Activated T-cell treated with anti-CD3 and anti-CD28 coated beads, Interleukin-2, amount 50 U/mL, for 24 hours (primary cell): Measurements from ENCODE around the gene WDR18.

Source experiments
- DNase-seq: peaks from one replicate; pipeline ENCODE4 v3.0.0-alpha.2; 2020
- H3K27ac Mint-ChIP-seq: 2 replicates; pipeline ENCODE4 v1.8.0; 2020; ENCODE audit warnings: mild to moderate bottlenecking, mixed read lengths
- H3K27me3 Mint-ChIP-seq: 2 replicates; pipeline ENCODE4 v1.8.0; 2020; ENCODE audit warnings: mixed read lengths
- H3K36me3 Mint-ChIP-seq: 2 replicates; pipeline ENCODE4 v1.8.0; 2020; ENCODE audit warnings: low read depth, mixed read lengths
- H3K4me1 Mint-ChIP-seq: 2 replicates; pipeline ENCODE4 v1.8.0; 2020; ENCODE audit warnings: low read depth, mixed read lengths
- H3K4me3 Mint-ChIP-seq: 2 replicates; pipeline ENCODE4 v1.8.0; 2020; ENCODE audit warnings: mild to moderate bottlenecking, moderate library complexity, mixed read lengths
- H3K9me3 Mint-ChIP-seq: 2 replicates; pipeline ENCODE4 v1.8.0; 2020; ENCODE audit warnings: mixed read lengths

The WDR18 gene, protein sequence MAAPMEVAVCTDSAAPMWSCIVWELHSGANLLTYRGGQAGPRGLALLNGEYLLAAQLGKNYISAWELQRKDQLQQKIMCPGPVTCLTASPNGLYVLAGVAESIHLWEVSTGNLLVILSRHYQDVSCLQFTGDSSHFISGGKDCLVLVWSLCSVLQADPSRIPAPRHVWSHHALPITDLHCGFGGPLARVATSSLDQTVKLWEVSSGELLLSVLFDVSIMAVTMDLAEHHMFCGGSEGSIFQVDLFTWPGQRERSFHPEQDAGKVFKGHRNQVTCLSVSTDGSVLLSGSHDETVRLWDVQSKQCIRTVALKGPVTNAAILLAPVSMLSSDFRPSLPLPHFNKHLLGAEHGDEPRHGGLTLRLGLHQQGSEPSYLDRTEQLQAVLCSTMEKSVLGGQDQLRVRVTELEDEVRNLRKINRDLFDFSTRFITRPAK

DNA sequence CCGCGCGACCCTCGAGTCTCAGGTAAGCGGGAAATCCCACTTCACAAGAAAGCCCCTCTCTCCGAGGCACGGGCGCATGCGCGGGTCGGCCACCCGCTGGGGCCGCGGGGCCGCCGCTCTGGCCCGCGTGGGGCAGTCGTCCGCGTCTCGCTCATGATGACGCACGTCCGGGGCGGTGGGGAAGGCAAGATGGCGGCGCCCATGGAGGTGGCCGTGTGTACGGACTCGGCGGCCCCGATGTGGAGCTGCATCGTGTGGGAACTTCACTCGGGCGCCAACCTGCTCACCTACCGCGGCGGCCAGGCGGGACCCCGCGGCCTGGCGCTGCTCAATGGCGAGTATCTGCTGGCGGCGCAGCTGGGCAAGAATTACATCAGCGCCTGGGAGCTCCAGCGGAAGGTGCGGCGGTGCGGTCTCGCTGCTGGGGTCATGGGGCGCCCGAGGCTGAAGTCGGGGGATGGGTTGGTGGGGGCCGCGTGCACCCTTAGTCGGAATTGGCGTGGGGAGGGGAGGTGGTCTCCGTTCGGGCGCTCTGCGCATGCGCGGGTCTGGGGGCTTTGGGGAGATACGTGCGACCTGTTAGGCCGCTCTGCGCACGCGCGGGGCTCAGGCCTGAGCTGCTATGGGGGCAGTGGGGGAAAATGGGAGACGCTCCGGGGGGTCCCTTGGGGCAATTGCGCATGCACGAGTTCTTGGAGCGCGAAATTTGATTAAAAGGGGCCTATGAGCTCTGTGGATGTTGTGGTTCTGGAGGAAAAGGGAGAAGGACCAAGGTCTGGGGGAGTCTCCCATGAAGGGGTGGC lies at the start of gene WDR18:
TSS of gene WDR18 (plus strand) at position 181 of the 803 bp plus-strand sequence. CDS start at position 190, 9 bp downstream.
- DNase-seq = peak; percentile 94
- no peaks in the 10 kb centered on the region for H3K27me3 Mint-ChIP-seq
- H3K27ac Mint-ChIP-seq = peak within 1 kb of the TSS; percentile 98
- H3K4me3 Mint-ChIP-seq = peak within 1 kb of the TSS; percentile 97
- H3K4me1 Mint-ChIP-seq = peaks cover 18% of the 10 kb centered on the region
- H3K36me3 Mint-ChIP-seq = peaks cover 49% of the 10 kb centered on the region
- no peaks in the 10 kb centered on the region for H3K9me3 Mint-ChIP-seq

- H3K4me1 Mint-ChIP-seq = peaks cover 33% of the 10 kb centered on the region
- H3K27me3 Mint-ChIP-seq = no peaks in the 10 kb centered on the region
- peaks cover 3% of the 10 kb centered on the region for H3K36me3 Mint-ChIP-seq
- no peaks in the 10 kb centered on the region for H3K9me3 Mint-ChIP-seq
- H3K4me3 Mint-ChIP-seq = no peak overlapping the region
- no peak overlapping the region for H3K27ac Mint-ChIP-seq
- DNase-seq = no peak
Observed at GRCh38 chr19:934865-935479, 49.2 kb upstream of the WDR18 start.

GRCh38 chr19:936175-936546 lies 48.0 kb upstream of the WDR18 start:
- no peaks in the 10 kb centered on the region for H3K27me3 Mint-ChIP-seq
- H3K4me3 Mint-ChIP-seq = no peak overlapping the region
- no peak for DNase-seq
- peaks cover 39% of the 10 kb centered on the region for H3K4me1 Mint-ChIP-seq
- no peaks in the 10 kb centered on the region for H3K9me3 Mint-ChIP-seq
- no peaks in the 10 kb centered on the region for H3K36me3 Mint-ChIP-seq
- no peak overlapping the region for H3K27ac Mint-ChIP-seq

- H3K36me3 Mint-ChIP-seq = no peaks in the 10 kb centered on the region
- H3K27ac Mint-ChIP-seq = peak overlapping the region; percentile 65
- peaks cover 41% of the 10 kb centered on the region for H3K4me1 Mint-ChIP-seq
- peak; percentile 57 for DNase-seq
- H3K27me3 Mint-ChIP-seq = no peaks in the 10 kb centered on the region
- H3K9me3 Mint-ChIP-seq = no peaks in the 10 kb centered on the region
- no peak overlapping the region for H3K4me3 Mint-ChIP-seq
Observed at GRCh38 chr19:937259-937694, 46.9 kb upstream of the WDR18 start.

- no peaks in the 10 kb centered on the region for H3K27me3 Mint-ChIP-seq
- H3K4me3 Mint-ChIP-seq = no peak overlapping the region
- H3K9me3 Mint-ChIP-seq = no peaks in the 10 kb centered on the region
- no peak overlapping the region for H3K27ac Mint-ChIP-seq
- peaks cover 35% of the 10 kb centered on the region for H3K4me1 Mint-ChIP-seq
- no peak for DNase-seq
- no peaks in the 10 kb centered on the region for H3K36me3 Mint-ChIP-seq
Observed at GRCh38 chr19:938233-938923, 45.8 kb upstream of the WDR18 start.

DNA sequence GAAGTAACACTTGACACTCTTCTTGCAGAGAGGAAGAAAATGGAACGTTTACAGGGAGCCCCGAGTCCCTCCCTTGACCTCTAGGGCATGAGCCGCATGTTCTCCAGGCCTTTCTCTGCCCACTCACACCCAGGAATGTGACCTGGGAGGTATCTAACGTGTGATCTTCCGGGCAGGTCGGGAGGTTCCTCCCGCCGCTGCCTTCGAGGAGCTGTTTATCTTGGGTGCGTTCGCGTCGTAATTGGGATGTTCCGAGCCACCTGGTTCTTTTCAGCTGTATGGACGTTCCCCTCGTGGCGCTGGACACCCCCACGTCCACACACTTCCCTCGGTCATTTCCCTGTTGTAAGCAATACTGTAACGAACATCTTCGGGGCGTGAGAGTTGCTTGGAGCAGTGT lies 44.7 kb upstream of the WDR18 start:
- Mint-ChIP-seq H3K27me3 (no peaks in the 10 kb centered on the region), H3K9me3 (no peaks in the 10 kb centered on the region), H3K4me1 (peaks cover 33% of the 10 kb centered on the region), H3K36me3 (no peaks in the 10 kb centered on the region), H3K27ac (no peak overlapping the region), H3K4me3 (no peak overlapping the region)
- DNase-seq = no peak

DNA sequence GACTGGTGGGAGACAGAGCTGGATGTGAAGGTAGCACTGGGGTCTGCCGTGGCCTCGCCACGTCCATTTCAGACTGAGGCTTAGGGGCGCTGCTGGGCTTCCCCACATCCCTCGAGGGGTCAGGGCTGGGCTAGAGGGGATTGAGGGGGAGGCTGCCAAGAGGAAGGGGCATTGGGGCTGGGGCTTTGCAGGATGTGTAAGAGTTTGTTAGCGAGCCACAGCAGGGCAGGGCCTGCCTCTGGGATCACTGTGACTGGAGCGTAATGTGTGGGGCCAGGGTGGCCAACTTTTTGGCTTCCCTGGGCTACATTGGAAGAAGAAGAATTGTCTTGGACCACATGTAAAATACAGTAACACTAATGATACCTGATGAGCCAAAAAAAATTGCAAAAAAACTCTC lies 44.2 kb upstream of the WDR18 start:
- H3K9me3 Mint-ChIP-seq = no peaks in the 10 kb centered on the region
- DNase-seq = no peak
- H3K4me3 Mint-ChIP-seq = peak overlapping the region; percentile 59
- H3K27me3 Mint-ChIP-seq = no peaks in the 10 kb centered on the region
- H3K27ac Mint-ChIP-seq = peak overlapping the region; percentile 64
- H3K36me3 Mint-ChIP-seq = no peaks in the 10 kb centered on the region
- H3K4me1 Mint-ChIP-seq = peaks cover 33% of the 10 kb centered on the region

- DNase-seq = peak; percentile 79
- H3K36me3 Mint-ChIP-seq = no peaks in the 10 kb centered on the region
- no peaks in the 10 kb centered on the region for H3K9me3 Mint-ChIP-seq
- H3K4me3 Mint-ChIP-seq = peak overlapping the region; percentile 66
- peak overlapping the region; percentile 64 for H3K27ac Mint-ChIP-seq
- H3K4me1 Mint-ChIP-seq = peaks cover 33% of the 10 kb centered on the region
- no peaks in the 10 kb centered on the region for H3K27me3 Mint-ChIP-seq
Observed at GRCh38 chr19:940591-941291, 43.4 kb upstream of the WDR18 start.

DNA sequence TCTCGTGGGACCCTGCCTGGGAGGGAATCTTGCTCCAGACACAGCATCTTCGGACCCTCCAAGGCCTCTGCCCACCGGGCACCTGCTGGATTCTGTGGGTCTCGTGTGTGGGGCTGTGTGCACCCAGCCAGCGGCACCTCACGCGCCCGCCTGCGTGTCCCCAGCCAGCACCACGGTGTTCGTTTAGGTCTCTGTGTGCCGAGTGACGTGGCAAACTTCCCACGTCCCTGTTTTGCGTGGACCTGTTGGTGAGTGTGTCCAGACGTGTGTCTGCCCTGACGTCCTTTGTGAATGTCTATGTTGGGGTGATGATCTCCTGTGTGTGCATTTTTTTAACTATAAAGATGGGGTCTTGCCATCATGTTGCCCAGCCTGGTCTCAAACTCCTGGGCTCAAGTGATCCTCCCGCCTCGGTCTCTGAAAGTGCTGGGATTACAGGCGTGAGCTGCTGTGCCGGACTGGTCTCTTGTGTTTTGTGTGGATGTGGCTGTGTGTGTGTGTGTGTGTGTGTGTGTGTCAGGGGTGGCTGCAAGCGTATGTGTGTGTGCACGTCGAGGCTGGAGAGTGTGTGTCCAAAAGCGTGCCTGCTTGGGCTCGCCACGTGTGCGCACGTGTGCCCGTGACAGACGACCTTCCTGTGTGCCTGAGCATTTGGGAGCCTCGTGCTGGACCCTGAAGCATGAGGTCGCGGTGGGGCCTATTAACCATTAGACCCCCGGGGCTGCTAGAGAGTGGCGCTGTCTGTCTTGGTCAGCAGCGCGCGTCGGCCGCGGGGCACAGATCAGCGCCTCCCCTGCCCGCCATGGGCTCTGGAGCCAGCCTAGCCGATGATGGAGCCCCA lies 42.6 kb upstream of the WDR18 start:
- H3K36me3 Mint-ChIP-seq = no peaks in the 10 kb centered on the region
- peak overlapping the region; percentile 52 for H3K27ac Mint-ChIP-seq
- no peaks in the 10 kb centered on the region for H3K27me3 Mint-ChIP-seq
- peak overlapping the region; percentile 66 for H3K4me3 Mint-ChIP-seq
- H3K9me3 Mint-ChIP-seq = no peaks in the 10 kb centered on the region
- H3K4me1 Mint-ChIP-seq = peaks cover 33% of the 10 kb centered on the region
- no peak for DNase-seq

GRCh38 chr19:942133-942645 lies 42.0 kb upstream of the WDR18 start:
- Mint-ChIP-seq H3K4me3 (no peak overlapping the region), H3K9me3 (no peaks in the 10 kb centered on the region), H3K36me3 (no peaks in the 10 kb centered on the region), H3K4me1 (peaks cover 31% of the 10 kb centered on the region), H3K27ac (no peak overlapping the region), H3K27me3 (no peaks in the 10 kb centered on the region)
- DNase-seq = no peak

- no peak for DNase-seq
- Mint-ChIP-seq H3K27me3 (no peaks in the 10 kb centered on the region), H3K27ac (no peak overlapping the region), H3K9me3 (no peaks in the 10 kb centered on the region), H3K4me1 (peaks cover 19% of the 10 kb centered on the region), H3K4me3 (no peak overlapping the region), H3K36me3 (no peaks in the 10 kb centered on the region)
Observed at GRCh38 chr19:943551-944170, 40.5 kb upstream of the WDR18 start.

DNA sequence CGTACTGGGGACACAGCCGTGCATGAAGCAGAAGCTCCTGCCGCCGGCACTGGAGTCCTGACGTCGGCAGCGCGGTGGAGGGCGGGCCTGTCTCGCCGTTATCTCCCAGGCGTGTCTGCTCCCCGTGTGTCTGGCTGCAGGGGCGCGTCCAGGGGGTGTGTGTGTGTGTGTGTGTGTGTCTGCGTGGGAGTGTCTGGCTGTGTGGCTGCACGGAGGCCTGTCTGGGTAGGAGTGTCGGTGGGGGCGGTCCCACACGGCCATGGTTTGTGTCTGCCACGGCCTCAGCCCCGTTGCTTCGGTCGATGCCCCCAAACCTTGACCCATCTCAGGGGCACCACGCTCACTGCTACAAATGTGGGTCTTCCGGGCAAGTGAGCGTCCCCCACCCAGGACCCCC lies 40.0 kb upstream of the WDR18 start:
- no peak for DNase-seq
- H3K27me3 Mint-ChIP-seq = no peaks in the 10 kb centered on the region
- no peak overlapping the region for H3K27ac Mint-ChIP-seq
- H3K4me1 Mint-ChIP-seq = peaks cover 19% of the 10 kb centered on the region
- no peak overlapping the region for H3K4me3 Mint-ChIP-seq
- no peaks in the 10 kb centered on the region for H3K36me3 Mint-ChIP-seq
- H3K9me3 Mint-ChIP-seq = no peaks in the 10 kb centered on the region
